T1000 (cell line): Measurements from ENCODE around the gene CCL7.
"Not testable (repeated sequence)": the region's sequence is repeated elsewhere in the genome, so short reads cannot be mapped to it uniquely, and the experiment has no call there.

ENCODE experiments used
- DNase-seq: peaks from one replicate; lab custom pipeline; 2025; ENCODE audit warnings: mixed read lengths; lab: John Stamatoyannopoulos, UW

The CCL7 gene

GRCh38 chr17:34269969-34270368 lies at the start of gene CCL7:
Gene CCL7 (plus strand): TSS chr17:34270221. CDS start chr17:34270291, 70 bp downstream.
- DNase-seq: no peak

- no peak for DNase-seq
Observed at GRCh38 chr17:34220752-34221395, 49.1 kb upstream of the CCL7 start.

DNA sequence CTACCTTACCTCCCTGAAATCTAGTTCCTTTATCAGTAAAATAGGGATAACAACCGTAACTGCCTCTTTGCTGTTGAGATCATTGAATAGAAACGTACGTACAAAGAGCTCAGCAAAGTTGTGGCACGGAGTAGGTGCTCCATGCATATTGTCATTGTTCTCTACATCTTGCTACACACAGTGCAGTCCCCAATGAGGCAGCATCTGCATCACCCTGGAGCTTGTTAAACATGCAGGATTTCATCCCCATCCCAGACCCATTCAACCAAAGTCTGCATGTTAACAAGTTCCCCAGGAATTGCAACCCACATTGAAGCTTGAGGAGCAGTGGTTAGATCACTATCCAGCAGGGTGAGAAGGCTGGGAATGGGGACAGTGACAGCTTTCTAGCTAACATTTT lies 48.6 kb upstream of the CCL7 start:
- no peak for DNase-seq

DNA sequence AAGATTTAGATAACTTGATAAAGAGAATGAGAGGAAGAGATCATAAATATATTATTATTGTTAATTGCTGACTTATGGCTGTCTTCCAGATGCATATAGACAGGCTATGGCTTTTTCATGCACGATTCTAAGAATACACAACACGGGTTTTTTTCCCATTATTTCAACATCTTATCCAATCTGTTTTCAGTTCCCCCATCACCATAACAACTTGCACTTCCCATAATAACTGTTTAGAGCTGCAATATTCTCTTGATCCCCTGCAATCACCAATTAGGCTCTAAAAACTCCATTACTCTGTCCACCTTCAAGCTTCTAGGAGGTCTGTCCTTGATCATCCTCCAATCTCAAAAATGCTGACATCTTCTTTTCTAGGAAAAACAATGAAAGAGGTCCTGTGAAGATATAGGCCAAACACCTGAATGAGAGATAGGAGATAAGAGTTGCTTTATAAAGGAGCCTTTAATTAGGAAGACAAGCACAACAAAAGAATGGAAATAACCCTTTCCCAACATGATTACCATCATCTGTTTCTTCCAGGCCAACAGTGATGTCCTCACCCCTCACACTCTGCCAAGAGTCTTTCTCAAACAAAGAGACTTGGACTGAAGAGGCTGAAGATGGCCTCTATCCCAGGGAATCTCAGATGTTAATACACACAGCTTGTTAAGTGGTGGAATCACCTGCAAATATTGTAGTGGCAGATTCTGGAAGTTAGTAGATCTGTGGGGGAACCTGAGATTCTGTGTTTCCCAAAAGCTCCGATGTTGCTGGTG lies 47.1 kb upstream of the CCL7 start:
- no peak for DNase-seq

GRCh38 chr17:34225046-34225445 lies 45.0 kb upstream of the CCL7 start:
- no peak for DNase-seq

GRCh38 chr17:34226011-34226743 lies 43.8 kb upstream of the CCL7 start:
- DNase-seq: no peak

GRCh38 chr17:34226744-34227034 lies 43.3 kb upstream of the CCL7 start:
- no peak for DNase-seq

GRCh38 chr17:34227293-34227692 lies 42.7 kb upstream of the CCL7 start:
- not testable (repeated sequence) for DNase-seq

- DNase-seq: no peak
Observed at GRCh38 chr17:34227707-34228106, 42.3 kb upstream of the CCL7 start.

GRCh38 chr17:34228781-34229180 lies 41.2 kb upstream of the CCL7 start:
- no peak for DNase-seq

DNA sequence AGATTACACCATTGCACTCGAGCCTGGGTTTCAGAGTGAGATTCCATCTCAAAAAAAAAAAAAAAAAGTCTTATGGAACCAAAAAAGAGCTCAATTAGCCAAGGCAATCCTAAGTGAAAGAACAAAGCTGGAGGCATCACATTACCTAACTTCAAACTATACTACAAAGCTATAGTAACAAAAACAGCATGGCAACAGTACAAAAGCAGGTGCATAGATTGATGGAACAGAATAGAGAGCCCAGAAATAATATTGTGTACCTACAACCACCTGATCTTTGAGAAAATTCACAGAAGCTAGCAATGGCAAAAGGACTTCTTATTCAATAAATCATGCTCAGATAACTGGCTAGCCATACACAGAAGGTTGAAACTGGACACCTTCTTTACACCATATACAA lies 39.7 kb upstream of the CCL7 start:
- no peak for DNase-seq

- no peak for DNase-seq
Observed at GRCh38 chr17:34234616-34235015, 35.4 kb upstream of the CCL7 start.

DNA sequence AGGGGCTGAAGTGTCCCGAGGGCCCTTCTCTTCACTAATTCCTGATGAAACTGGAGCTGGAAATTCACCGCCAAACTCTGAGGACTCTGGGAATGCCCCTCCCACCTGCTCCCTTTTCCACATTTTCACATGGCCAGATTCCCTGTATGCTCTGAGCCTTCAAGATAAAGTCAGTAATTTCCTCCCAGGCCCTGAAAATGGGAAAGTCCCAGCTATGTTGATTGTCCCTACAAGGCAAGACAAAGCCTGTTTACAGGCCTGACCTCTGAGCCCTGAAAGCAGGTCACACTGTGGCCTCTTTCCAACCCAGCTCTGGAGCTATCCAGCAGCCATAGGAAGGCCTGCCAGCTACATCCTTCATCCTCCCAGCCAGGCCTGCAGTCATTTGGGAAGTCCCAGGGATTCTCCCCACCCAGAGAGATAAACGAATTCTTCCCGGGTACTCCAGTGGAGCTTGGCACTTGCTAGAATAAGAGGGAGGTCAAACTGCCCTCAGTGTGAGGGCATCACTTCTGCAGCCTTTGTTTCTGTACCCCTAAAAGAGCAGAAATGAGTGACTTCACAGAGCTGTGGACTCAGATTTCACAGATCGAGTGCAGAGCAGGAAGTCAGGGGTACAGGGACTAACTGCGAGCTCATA lies 34.5 kb upstream of the CCL7 start:
- no peak for DNase-seq

- no peak for DNase-seq
Observed at GRCh38 chr17:34236281-34236892, 33.6 kb upstream of the CCL7 start.

- no peak for DNase-seq
Observed at GRCh38 chr17:34237458-34237857, 32.6 kb upstream of the CCL7 start.

DNA sequence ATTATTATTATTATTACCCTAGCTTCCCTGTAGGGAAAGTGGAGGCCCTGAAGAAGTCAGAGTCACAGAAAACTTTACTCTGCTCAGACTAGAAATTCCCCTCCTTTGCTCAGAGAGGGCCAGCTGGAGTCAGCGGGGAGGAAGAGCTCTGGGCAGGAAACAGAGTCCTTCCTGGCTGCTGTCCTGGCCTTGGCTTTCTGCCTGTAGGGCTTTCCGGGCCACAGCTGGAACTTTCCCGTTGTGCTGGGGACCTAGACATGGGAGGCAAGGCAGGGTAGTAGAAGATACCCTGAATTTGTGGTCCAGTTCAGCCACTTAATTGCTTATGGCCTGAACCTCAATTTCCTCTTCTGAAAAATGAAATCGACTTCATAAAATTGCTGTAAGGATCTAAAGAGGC lies 29.0 kb upstream of the CCL7 start:
- no peak for DNase-seq

DNA sequence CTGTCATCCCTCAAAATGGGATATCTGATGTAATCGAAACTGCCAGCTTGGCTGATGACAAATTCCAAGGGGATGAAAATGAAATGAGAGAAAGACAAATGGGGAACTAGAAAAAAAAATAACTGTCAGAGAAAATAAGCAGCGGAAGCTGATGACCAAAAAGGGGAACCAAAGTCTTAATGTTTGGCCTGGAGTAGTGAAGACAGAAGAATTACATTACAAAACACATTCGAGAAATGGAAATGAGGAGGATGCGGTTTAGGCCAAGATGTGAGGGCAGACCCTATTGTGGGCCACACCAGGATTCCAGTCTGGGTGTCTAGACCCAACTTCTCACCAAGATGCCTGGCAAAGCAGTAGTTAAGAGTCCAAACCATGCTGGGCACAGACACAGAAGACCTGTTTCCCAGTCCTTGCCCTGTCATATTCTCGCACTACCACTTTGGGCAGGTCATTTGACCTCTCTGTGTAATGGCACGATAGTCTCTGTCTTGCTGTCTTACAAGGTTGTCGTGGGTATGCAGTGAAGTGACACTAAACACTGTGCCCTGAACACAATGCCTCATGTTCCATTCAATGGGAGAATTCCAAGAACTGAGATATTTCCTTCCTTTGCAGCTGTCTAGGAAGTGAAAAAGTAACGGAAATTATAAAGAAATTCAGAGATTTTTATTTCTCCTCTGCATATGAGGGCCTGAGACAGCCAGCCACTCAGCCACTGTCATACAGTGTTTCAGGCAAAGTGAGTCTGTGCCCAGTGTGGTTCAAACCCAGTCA lies 27.2 kb upstream of the CCL7 start:
- DNase-seq: no peak

GRCh38 chr17:34243364-34244320 lies 26.4 kb upstream of the CCL7 start:
- DNase-seq: no peak

DNA sequence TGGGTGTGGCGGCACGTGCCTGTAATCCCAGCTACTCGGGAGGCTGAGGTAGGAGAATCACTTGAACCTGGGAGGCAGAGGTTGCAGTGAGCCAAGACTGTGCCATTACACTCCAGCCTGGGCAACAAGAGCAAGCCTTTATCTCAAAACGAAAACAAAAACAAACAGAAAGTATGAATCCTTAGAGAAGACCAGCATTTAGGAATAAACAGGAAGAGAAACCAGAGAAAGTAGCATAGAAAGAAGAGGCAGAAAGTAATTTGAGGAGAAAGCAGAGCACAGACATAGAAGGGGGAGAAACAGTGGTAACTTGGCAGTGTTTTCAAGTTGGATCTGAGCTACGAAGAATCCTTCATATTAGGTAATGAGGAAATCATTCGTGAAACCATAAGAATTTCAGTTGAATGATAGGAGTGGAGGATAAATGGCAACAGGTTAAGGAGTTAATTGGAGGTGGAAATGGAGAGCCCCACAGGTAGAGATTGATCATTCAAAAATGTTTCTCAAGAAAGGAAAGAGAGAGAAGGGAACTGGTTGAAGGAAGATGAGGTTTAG lies 24.6 kb upstream of the CCL7 start:
- DNase-seq: no peak

DNA sequence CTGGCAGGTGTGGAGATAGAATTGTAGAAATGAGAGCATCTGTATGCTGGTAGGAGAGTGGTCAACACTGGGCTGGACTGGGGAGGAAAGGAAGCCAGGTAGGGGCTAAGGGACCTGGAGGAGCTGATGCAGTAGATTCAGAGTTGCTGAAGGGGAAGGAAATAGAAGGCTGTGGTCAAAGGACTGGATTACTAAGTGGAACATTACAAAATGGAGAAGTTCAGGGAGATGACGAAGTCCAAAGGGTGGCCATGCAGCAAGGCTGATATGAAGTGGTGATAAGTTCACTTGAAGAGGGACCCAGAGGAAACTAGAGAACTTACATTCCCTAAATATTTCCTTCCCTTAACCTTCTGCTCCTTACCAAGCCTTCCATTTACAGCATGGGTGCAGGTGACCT lies 23.6 kb upstream of the CCL7 start:
- DNase-seq: no peak
